HG02885 (cell line): ENCODE measurements around the gene USP22.
"Not testable (repeated sequence)": the region's sequence is repeated elsewhere in the genome, so short reads cannot be mapped to it uniquely, and the experiment has no call there.

ENCODE experiments used
- ATAC-seq: cut with Tn5 transposase; IDR thresholded peaks from one replicate; pipeline ENCODE4 v1.9.1; 2021; ENCODE audit warnings: mild to moderate bottlenecking; ENCODE audit not compliant: unreplicated experiment, poor library complexity

The USP22 gene

DNA sequence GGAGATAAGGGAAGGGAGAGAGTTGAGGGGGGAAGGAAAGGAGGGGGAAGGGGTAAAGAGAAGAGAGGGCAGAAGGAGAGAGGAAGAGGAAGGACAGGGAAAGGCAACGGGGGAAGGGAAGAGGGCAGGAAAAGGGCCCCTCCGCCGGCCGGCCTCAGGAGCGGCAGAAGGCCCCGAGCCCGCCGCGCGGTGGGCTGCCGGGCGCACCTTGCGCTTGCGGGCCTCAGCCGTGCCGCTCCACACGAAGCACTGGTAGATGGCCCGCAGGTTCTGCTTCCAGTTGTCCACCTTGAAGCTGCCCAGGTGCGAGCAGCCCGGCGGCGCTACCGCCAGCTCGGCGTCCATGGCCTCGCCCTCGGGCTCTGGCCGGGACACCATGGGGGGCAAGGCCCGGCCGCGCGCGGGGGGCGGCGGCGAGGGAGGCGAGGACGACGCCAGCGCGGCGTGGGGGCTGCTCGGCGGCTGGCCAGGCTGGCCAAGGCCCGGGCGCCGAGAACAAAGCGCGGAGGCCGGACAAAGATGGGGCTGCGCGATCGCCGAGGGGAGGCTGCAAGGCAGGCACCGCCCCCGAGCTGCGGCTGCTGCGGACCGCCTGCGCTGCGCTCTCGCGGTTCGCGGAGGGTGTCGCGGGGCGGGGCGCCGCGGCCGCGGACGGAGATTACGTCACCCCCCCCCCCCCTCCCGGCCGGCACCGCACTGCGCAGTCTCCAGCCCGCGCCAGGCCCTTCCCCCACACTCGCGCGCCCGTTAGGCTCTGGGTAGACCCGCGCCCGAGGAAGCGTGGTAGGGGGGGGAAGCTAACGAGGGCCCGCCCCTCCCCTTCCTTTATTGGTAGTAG, at the start of gene USP22:
Gene USP22, minus strand, starts transcription at position 554 of the 838 bp plus-strand sequence. Its CDS starts 176 bp downstream, at position 378.
- ATAC-seq: peak; percentile 63

GRCh38 chr17:21090902-21091618, 48.2 kb upstream of the USP22 start:
- no peak for ATAC-seq

GRCh38 chr17:21089933-21090901, 47.4 kb upstream of the USP22 start:
- no peak for ATAC-seq

DNA sequence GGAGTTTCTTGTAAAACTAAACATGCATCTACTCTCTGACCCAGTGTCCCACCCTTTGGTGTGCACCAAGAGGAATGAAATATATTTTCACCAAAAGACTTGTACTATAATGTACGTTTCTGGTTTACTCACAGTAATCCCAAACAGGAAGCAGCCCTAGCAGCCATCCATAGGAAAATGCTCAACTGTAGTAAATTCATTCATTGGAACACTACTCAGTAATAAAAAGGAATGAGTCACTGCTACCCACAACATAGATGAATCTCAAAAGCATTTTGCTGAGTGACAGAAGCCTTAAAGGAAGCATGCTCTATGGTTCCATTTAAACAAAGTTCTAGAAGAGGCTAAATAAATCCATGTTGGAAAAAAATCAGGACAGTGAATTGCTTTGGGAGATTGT, 46.3 kb upstream of the USP22 start:
- ATAC-seq: no peak

- ATAC-seq: no peak
Measured at GRCh38 chr17:21085707-21086106, 42.9 kb upstream of the USP22 start.

GRCh38 chr17:21085280-21085679, 42.5 kb upstream of the USP22 start:
- ATAC-seq: not testable (repeated sequence)

GRCh38 chr17:21082001-21082436, 39.2 kb upstream of the USP22 start:
- ATAC-seq: no peak

- no peak for ATAC-seq
Measured at GRCh38 chr17:21079196-21079595, 36.4 kb upstream of the USP22 start.

- no peak for ATAC-seq
Measured at GRCh38 chr17:21078016-21078780, 35.4 kb upstream of the USP22 start.

DNA sequence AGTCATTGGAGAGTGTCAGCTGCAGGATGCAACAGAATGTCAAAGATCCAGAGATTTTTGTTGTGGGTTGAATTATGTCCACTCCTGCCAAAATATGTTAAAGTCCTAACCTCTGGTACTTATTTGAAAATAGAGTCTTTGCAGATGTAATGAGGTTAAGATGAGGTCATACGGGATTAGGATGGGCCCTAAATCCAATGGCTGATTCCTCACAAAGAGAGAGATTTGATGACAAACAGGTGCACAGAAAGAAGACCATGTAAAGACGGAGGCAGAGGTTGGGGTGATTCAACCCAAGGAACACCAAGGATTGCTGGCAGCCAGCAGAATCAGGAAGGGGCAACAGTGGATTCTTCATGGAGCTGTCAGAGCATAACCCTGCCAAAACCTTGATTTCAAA, 34.5 kb upstream of the USP22 start:
- ATAC-seq: no peak

GRCh38 chr17:21076242-21076641, 33.4 kb upstream of the USP22 start:
- ATAC-seq: no peak

- no peak for ATAC-seq
Measured at GRCh38 chr17:21075739-21076085, 32.9 kb upstream of the USP22 start.

- ATAC-seq: no peak
Measured at GRCh38 chr17:21072745-21073197, 30.0 kb upstream of the USP22 start.

DNA sequence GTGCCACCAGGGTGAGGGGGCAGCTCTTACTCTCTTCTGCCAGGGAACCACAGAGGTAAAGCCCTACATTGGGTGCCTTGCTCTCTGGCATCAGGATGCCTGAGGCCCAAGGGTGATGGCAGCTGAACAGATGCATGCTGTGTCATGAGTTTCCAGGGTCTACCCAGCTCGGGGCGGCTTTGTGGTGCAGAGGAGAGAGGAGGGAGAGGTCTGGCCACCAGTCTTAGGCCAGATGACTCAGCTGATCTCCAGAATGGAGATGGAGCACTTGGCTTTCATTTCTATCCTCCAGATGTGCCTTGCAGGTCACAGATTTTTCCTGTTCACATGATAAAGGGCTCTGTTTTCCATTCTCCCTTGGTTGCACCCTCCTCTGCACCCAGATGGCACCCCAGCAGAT, 23.6 kb upstream of the USP22 start:
- ATAC-seq: no peak

GRCh38 chr17:21061971-21062526, 19.2 kb upstream of the USP22 start:
- peak; percentile 82 for ATAC-seq

DNA sequence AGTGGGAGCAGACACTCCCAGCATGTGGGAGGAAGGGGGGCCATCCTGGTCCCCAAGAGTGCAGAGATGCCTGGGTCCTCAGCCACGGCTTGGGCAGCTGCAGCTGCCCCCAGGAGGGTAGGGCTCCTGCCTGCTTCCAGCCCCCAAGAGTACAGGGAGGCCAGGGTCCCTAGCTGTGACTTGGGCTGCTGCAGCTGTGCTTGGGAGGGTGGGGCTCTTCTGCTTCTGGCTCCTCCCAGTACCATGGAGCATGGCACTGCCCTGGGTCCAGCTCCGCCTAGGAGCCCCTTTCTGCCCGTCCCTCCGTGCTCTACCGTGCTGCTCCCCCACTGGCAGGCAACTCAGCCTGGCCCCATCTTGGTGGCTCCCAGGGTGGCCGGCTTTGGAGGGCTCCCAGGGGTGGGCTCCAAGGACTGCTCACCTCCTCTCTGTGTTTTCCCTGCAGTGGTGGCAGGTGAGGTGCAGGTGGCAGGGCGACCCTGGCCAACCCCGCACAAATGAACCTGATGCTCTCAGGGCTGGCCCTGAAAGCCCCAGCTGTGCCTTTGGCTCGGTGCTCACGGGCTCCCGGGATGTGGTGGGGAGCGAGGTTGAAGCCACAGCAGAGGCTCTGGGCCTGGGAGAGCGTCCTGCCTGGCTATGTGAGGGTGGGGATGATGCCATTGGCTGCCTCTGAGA, 18.5 kb upstream of the USP22 start:
- no peak for ATAC-seq

GRCh38 chr17:21059761-21060160, 16.9 kb upstream of the USP22 start:
- ATAC-seq: no peak

GRCh38 chr17:21058098-21058893, 15.5 kb upstream of the USP22 start:
- no peak for ATAC-seq
